CD4-positive, alpha-beta T cell treated with Interleukin-10 for 1 hour (primary cell): Measurements from ENCODE around the gene SH3TC2.
"Not testable (repeated sequence)": the region's sequence is repeated elsewhere in the genome, so short reads cannot be mapped to it uniquely, and the experiment has no call there.

Experiments
- DNase-seq: peaks from one replicate; pipeline ENCODE4 v3.0.0-alpha.2; 2020

Gene SH3TC2

DNA sequence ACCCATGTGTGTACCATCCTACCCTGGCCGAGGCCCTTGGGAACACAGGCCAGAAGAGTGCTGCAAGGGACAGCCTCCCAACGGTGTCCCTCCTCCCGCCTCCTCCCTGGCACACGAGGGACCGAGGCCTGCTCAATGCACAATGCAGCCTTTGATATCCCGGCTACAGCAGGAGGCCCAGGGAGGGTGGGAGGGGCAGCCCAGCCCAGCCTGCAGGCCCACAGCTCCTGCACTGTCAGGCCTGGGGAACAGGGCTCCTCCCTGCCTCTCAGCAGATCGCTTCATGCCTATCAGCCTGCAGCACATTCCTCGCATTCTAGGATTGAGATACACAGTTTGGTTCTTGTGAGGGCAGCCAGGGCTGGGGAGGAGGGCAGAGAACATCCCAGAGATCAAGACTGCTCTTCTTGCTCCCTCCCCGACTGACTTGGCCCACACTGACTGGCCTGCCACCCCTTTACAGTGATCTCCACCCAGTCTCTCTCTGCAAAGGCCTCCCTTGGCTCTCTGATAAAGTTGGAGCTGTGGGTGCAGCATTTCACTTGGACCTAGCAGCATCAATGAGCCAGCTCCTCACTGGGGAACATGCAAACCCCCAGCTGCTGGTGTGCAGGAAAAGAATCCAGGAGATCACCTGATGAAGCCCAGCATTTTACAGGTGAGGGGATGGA is at the start of gene SH3TC2:
Gene SH3TC2, minus strand, starts transcription at position 46 of the 671 bp plus-strand sequence. Its CDS starts 40 bp downstream, at position 6.
- no peak for DNase-seq

DNA sequence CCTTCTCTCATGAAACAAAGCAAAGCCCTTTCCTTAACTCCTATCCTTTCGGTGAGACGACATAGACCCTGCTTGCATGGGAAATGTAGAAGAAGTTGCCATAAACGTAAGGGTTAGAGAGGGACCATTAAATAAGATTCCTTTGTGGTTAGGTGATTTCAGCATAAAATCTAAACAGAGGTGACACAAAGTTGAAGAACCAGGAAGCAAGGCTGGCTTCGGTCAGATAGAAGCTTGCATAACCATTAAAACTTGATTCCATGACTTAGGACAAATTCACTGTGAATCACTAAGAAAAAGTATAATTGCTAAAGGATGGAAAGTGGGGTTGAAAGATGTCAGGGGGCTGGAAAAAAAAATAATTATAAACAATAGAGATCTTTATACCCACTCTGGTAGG is 47.5 kb upstream of the SH3TC2 start:
- no peak for DNase-seq

DNA sequence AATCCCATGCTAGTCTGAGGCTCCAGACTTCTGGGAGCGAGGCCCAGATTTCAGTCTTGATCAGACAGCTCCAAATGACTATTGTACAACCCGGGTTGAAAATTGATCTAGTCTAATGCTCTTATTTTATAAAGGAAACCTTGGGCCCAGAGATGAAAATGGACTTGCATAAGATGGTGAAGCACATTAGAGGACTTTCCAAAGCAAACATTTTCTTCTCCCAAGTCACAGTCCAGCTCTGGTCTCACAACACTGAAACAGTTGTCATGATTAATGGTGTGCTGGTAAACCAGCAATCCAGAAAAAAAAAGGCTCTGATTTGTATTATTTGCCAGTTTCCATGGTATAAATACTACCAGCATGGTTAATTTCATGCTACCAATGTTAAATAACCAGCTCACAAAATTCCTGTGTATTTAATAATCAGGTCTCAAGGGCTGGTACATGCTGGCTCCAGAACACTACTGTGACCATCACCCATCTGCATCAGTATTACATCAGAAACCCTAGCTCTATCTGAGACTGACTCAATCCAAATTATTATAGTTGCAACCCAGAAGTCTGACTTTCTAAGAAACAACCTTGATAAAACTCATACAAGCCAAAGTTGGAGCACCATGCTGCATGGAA is 45.9 kb upstream of the SH3TC2 start:
- DNase-seq: no peak

DNA sequence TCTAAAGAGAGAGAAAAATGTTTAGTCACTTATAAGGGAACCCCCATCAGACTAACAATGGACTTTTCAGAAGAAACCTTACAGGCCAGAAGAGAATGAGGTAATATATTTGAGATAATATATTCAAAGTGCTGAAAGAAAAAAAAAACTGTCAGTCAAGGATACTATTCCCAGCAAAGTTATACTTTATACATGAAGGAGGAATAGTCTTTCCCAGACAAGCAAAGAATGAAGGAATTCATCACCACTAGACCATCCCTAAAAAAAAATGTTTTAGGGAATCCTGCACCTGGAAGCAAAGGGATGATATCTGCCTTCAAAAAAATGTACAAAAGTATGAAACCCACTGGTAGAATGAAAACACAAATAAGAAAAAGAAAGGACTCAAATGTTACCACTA is 37.5 kb upstream of the SH3TC2 start:
- no peak for DNase-seq

DNA sequence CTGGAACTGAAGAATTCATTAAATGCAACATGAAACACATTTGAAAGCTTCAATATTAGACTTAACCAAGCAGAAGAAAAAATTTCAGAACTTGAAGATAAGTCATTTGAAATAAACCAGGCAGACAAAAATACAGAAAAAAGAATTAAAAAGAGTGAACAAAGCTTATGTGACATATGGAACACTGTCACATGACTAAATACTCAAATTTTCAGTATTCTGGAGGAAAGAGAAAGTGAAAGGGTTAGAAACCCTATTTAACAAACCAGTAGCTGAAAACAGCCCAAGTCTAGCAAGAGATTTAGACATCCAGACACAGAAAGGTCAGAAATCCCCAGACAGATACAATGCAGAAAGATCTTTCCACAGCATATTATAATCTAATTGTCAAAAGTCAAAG is 37.1 kb upstream of the SH3TC2 start:
- DNase-seq: no peak

DNA sequence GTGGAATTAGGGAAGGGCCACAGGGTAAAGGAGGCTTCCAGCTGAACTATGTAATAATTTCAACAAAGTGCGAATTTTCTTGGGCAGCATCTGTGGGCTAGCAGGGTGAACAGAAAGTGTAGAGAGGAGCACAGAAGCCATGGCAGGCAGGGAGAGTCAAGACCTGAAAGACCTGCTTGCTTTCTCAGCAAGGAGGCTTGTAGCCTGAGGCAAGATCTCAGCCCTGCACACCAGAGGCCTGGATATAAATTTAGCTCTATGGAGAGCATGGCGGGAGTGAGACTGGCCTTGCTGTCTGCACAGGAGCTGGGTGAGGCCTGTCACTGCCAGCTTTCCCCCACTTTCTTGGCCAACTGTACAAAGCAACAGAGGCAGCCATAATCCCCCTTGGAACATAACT is 32.1 kb upstream of the SH3TC2 start:
- DNase-seq: no peak

DNA sequence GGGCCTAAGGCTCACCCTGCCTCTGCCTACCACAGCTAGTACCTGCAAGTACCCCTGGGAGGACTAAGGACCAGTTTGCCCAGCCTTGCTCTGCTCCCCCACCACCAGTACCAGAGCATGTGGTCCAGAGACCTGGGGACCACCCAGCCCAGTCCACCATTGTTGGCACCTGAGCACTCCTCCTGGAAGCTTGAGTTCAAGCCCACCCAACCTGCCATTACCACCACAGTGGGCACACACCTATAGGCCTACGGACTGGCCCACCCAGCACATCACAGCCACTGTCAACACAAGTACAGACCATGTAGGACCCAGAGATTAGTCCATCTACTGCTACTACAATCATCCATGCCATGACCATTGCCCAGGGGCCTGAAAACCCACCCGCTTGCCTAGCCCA is 30.8 kb upstream of the SH3TC2 start:
- DNase-seq: no peak

DNA sequence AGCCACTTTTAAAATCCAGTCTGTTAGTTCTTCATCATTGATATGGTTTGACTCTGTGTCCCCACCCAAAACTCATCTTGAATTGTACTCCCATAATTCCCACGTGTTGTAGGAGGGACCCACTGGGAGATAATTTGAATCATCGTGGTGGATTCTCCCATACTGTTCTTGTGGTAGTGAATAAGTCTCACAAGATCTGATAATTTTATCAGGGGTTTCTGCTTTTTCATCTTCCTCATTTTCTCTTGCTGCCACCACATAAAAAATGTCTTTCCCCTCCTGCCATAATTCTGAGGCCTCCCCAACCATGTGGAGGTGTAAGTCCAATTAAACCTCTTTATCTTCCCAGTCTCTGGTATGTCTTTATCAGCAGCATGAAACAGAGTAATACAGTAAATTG is 26.9 kb upstream of the SH3TC2 start:
- DNase-seq: no peak

DNA sequence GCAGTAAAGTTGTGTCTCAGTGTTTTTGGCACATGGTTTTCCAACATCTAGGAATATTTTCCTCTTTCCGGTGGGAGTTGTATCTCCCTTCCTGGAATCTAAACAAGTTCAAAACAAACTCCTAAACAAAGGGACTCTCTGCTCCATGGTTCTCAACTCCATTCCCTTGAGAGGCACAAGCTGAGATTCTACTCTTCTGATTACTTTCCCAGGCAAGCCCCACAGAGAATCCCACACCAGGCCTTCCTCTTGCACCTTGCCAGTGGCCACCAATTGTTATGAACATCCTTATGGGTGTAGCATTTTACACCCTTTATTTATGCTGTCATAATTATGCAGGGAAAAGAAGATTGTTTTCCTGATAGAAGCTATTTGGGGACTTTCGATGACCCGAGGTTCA is 25.8 kb upstream of the SH3TC2 start:
- no peak for DNase-seq

DNA sequence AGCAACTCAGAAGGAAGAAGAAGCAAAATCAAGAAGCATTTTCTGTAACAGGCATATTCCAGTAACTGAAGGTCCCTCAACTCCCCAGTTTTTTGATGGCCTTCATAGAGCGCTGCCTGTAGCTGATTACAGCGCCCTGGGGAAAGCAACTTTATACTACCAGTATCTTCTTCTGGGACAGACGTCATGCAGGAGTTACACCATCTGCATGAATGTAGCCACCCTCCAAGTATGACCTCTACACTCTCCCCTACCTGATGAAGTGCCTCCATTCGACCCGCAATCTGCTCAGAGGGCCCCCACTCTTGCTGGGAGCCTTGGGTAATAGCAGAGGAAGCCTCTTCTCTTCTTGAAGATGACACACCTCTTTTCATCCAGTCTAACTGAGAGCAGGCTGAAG is 21.0 kb upstream of the SH3TC2 start:
- no peak for DNase-seq

DNA sequence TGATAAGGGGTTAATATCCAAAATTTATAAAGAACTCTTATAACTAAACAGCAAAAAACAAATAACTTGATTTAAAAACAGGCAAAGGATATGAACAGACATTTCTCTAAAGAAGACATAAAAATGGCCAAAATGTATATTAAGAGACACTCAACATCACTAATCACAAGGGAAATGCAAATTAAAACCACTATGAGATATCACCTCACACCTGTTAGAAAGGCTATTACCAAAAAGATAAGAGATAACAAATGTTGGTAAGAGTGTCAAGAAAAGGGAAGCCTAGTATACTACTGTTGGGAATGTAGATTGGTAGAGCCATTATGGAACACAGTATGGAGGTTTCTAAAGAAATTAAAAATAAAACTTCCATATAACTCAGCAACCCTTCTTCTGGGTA is 19.4 kb upstream of the SH3TC2 start:
- no peak for DNase-seq

DNA sequence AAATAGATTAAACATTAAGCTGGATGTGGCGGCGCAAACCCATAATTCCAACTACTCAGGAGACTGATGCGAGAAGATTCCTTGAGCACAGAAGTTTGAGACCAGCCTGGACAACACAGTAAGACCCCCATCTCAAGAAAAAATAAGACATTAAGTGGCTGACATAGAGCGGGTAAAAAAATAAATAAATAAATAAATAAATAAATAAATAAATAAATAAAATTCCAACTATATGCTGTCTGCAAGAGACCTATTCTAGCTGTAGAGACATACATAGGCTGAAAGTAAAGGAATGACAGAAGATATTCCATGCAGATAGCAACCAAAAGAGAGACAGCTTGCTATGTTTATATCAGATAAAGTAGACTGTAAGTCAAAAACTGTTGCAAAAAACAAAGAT is 17.4 kb upstream of the SH3TC2 start:
- DNase-seq: no peak

DNA sequence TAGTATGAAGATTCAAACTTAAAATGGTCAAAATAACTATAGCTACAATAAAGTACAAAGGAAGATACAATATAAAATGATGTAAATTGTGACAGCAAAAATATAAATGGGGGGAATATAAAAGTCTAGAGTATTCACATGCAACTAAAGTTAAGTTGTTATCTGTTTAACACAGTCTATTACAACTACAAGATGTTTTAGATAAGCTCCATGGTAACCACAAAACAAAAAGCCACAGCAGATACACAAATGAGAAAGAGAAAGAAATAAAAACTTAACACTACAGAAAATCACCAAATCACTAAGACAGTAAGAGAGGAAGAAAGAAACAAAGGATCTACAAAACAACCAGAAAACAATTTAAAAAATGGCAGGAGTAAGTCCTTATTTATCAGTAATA is 17.0 kb upstream of the SH3TC2 start:
- peak; percentile 21 for DNase-seq

DNA sequence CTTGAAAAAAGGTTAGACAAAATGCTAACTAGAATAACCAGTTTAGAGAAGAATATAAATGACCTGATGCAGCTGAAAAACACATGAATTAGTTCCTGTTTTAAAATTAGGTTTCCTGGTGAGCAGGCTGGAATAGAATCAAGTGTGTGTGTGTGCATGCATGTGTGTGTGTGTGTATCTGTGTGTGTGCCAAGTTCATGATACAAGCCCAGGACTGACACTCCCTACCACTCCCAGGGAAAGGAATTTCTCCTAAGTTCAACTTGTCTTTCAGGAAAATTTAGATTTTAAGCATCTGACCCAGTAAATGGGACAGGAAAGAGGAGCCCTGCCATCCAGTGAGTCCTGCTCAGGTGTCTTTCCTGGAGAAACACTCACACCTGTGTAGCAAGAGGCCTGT is 11.2 kb upstream of the SH3TC2 start:
- DNase-seq: not testable (repeated sequence)

DNA sequence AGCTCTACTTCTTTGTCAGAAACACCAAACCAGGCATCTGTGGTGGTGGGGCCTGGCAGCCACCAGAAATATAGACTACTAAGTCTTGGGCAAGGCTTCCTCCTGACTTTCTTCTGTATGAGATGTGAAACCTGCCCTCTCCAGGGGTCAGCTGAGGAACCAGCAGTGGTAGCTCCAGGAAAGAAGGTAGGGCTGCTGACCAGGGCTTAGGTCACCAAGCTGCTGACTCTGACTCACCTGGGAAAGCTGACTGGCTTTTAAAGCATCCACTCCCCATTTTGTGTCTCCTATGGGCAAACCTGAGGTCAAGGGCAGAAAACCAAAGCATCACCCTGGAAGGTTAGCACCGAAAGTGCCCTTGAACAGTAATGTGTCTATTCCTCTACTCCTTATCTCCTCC is 10.4 kb upstream of the SH3TC2 start:
- no peak for DNase-seq

DNA sequence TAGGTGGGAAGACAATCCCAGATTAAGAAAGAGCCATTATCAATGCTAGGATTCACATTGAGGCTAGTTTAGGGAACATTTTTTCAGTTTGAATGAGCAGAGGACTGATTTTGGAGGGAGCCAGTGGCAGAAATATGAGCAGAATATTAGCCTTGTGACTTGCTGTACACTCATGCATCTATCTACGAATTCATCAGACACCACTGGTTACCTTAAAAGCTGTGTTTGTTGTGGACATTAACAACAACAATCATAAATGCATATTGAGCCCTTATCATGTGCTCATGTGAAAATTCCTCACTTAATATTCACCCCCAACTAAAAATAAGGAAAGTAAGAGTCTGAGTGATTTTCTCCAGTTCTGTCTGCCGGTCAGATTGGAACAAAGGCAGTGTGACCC is 9.9 kb upstream of the SH3TC2 start:
- no peak for DNase-seq

DNA sequence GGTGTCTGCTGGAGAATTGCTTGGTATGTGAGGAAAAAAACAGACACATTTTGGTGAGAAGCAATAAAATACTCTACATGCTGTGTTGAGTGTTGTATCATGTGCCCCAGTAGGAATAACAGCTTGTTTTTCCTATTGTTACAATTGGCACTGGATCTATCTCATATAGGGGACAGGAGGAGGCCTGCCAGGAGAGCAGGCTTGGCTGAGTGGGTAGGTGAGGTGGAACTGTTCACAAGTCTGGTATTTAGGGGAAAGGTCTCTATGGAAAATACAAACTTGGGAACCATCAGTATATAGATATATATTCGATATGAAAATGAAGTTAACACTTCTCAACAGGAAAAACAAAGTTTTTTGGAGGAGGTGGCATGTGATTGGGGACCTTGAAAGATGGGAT is 9.5 kb upstream of the SH3TC2 start:
- DNase-seq: no peak

DNA sequence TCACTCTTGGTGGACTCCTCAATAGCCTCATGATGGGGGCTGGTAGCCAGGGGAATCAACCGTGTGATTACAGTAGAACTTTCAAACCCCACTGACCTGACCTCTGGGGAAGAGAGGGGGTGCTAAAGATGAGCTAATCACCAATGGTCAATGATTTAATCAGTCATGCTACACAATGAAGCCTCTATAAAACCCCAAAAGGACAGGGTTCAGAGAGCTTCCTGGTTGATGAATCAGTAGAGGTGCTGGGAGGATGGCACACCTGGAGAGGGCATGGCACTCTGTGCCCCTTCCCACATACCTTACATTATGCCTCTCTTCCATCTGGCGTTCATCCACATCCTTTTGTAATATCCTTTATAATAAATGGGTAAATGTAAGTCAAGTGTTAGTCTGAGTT is 8.9 kb upstream of the SH3TC2 start:
- no peak for DNase-seq

DNA sequence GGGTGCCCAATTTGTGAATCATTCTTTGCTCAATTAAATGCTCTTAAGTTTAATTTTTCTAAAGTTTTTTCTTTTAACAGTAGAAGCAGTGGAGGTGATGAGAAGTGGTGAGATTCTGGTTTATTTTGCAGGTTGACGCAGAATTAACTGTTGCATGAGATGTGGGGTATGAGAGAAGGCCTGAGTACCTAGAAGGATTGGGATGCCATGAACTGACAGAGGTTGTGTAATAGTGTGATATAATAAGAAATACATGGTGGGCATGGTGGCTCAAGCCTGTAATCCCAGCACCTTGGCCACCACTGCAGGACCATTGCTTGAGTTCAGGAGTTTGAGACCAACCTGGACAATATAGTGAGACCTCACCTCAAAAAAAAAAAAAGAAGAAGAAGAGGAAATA is 8.4 kb upstream of the SH3TC2 start:
- DNase-seq: no peak

DNA sequence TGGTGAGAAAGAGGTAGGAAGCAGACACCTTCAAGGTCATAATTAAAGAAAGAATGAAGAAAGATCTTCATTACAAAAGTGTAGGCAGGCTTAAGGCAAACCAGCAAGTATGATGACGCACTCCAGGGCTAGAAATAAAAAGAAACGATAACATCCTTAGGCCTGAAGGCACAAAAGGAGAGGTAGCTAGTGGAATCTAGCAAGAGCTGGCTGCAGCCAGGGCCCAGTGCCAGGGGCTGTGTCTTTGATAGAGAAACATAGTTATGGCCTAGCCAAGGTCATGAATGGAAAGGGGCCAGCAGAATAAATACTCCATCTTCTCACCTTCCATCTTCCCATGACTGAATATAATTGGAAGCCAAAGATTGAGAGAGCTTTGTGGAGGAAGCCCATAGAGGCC is 6.8 kb upstream of the SH3TC2 start:
- no peak for DNase-seq

DNA sequence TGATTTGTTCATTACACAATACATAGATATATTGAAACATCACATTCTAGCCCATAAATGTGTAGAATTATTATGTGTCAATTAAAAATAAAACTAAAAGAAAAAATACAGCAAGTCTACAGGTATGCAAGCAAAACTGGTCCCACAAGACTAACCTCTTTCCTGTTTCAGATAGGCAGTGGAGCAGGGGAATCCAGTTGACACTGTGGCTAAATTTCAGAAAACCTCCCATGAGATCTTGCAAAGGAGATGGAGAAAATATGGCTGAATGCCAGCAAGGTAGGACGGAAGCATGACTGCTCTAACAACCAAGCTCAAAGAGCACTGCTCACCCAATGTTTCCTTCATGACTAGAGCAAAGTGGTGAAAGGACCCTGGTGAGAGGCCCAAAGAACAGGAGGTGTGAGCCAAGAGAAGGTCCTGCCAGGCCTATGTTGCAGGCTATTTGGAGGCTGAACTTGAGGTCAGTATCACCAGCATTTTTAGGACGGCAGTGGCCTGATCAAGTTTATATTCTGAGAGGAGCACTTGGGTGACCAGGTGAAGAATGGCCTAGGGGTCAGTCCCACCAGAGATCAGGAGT is 1.1 kb upstream of the SH3TC2 start:
- no peak for DNase-seq

DNA sequence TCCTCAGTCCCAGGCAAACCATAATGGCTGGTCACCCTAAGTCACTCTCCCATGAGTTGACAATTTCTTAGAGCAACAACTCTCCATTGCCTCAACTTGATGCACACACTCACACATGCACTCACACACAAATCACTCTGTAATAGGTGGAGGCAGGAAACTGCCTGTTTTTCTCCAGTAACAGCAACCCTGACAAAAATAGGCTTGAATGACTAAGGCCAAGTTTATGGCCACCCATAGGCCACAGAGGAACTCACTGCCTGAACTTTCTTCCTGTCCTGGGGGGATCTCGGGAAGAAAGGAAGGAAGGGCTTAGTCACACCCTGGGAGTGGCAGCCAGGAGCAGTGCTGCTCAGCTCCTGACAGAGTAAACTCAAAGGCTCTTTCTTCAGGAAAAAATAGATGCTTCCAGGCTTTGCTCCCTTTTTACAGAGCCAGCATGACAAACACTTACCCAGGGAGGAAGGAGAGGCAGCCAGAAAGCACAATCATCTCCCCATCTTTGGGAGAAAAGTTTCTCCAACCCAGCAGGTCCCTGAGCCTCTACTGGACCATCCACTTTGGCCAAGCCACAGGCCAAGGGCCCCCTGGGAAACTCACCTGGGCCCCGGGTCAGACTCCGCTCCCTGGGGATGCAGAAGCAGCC is 368 bp downstream of the SH3TC2 start:
- DNase-seq: no peak

DNA sequence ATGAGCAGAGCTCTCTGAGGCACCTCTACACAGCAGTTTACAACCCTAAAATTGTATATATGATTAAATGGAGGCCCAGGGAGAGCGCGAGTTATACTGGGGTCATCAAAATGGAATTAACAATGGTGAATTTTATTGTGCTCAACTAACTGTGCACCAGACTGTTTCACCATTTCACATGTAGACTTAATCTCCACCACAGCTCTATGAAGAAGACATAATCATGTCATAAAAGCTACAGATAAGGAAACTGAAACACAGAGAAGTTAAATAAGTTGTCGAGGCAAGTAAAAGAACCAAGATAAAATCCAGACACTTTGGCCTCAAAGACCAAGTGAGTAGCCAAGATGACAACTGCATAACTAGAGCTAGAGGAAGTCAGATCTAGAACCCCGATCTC is 1.5 kb downstream of the SH3TC2 start:
- DNase-seq: no peak

DNA sequence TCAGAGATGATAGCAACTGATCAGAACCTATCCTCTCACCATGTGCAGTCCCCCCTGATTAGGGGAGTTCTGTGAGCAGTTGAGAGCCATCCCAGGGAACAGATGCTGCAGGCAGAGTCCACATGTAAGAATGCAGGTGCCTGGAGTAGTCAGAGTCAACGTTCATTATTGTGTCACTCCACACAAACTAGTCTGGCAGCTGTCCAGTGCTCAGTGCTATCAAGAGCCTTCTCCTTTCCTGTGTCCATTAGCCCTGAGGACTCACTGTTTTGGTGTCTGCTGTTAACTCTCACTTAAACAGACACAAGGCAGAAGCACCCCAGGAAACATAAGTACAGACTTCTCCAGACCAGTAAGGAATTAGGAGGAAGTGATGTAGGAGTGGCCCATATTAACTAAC is 2.5 kb downstream of the SH3TC2 start:
- DNase-seq: no peak
